GM21381 (cell line): Measurements from ENCODE around the gene CADPS2.
A peak's percentile ranks its signal among the peaks of the same experiment; 100 is the strongest.

Source experiments
- ATAC-seq: cut with Tn5 transposase; IDR thresholded peaks from one replicate; pipeline ENCODE4 v1.9.1; 2021; ENCODE audit warnings: mild to moderate bottlenecking, moderate library complexity; ENCODE audit not compliant: unreplicated experiment

Gene CADPS2

GRCh38 chr7:122407195-122407594, 479.1 kb downstream of the CADPS2 start:
- ATAC-seq, result no peak

GRCh38 chr7:122403113-122403512, 483.1 kb downstream of the CADPS2 start:
- no peak for ATAC-seq

GRCh38 chr7:122402235-122402634, 484.0 kb downstream of the CADPS2 start:
- ATAC-seq, result no peak

- no peak for ATAC-seq
These were observed 488.9 kb downstream of the CADPS2 start for GRCh38 chr7:122397381-122397780.

GRCh38 chr7:122394512-122394911, 491.7 kb downstream of the CADPS2 start:
- no peak for ATAC-seq

GRCh38 chr7:122384528-122384927, 501.7 kb downstream of the CADPS2 start:
- ATAC-seq, result no peak

- ATAC-seq, result peak; percentile 86
These were observed 502.3 kb downstream of the CADPS2 start for GRCh38 chr7:122383934-122384333.

GRCh38 chr7:122380992-122381391, 505.3 kb downstream of the CADPS2 start:
- ATAC-seq, result no peak

- ATAC-seq, result no peak
These were observed 506.8 kb downstream of the CADPS2 start for GRCh38 chr7:122379491-122379890.

GRCh38 chr7:122369756-122370155, 516.5 kb downstream of the CADPS2 start:
- ATAC-seq, result no peak

GRCh38 chr7:122364761-122365280, 521.4 kb downstream of the CADPS2 start:
- no peak for ATAC-seq

- ATAC-seq, result no peak
These were observed 523.1 kb downstream of the CADPS2 start for GRCh38 chr7:122363144-122363543.

GRCh38 chr7:122362473-122362872, 523.8 kb downstream of the CADPS2 start:
- no peak for ATAC-seq

- ATAC-seq, result no peak
These were observed 531.6 kb downstream of the CADPS2 start for GRCh38 chr7:122354656-122355055.

- no peak for ATAC-seq
These were observed 533.8 kb downstream of the CADPS2 start for GRCh38 chr7:122352454-122352853.

- ATAC-seq, result no peak
These were observed 535.6 kb downstream of the CADPS2 start for GRCh38 chr7:122350701-122351100.

- no peak for ATAC-seq
These were observed 542.0 kb downstream of the CADPS2 start for GRCh38 chr7:122344303-122344620.

- ATAC-seq, result no peak
These were observed 542.5 kb downstream of the CADPS2 start for GRCh38 chr7:122343601-122344302.

GRCh38 chr7:122340427-122340826, 545.8 kb downstream of the CADPS2 start:
- ATAC-seq, result no peak

GRCh38 chr7:122339145-122339904, 546.9 kb downstream of the CADPS2 start:
- ATAC-seq, result no peak

GRCh38 chr7:122337011-122337410, 549.2 kb downstream of the CADPS2 start:
- ATAC-seq, result no peak

- ATAC-seq, result no peak
These were observed 557.0 kb downstream of the CADPS2 start for GRCh38 chr7:122329145-122329802.
